CD14-positive monocyte (primary cell): ENCODE data around the gene SERPINB13. TPM values are rescaled to one million over a fixed set of nuclear protein-coding genes. Genes with fewer than 3 reads are reported as not detected.

Experiments
- DNase-seq, 3 donors: peaks; one replicate each; pipeline ENCODE4 v3.0.0-alpha.2; 2011 to 2022
- H2AFZ ChIP-seq: 2 replicates; pipeline ENCODE4 v1.6.0; 2012; ENCODE audit warnings: mild to moderate bottlenecking, low read depth, low read length, inconsistent platforms; ENCODE audit not compliant: insufficient read depth, poor library complexity, severe bottlenecking
- H3K27ac ChIP-seq, 2 donors: 1 replicate in 1 of 2; 2 replicates in 1 of 2; pipeline ENCODE4 v1.5.1; 2012 to 2013; ENCODE audit warnings: low read length in 2 of 2, control low read depth in 1 of 2, inconsistent platforms in 1 of 2, low read depth in 1 of 2, mild to moderate bottlenecking in 1 of 2
- H3K27me3 ChIP-seq, 2 donors: one replicate each; pipeline versions ENCODE4 v1.6.0 to v1.6.1; 2011 to 2013; ENCODE audit warnings: low read length in 2 of 2; ENCODE audit not compliant: control insufficient read depth in 2 of 2, insufficient read depth in 2 of 2
- H3K36me3 ChIP-seq, 2 donors: replicated peaks in 1 of 2; 1 replicate in 1 of 2; 2 replicates in 1 of 2; pipeline versions ENCODE4 v1.5.1 to v1.6.1; 2012 to 2013; ENCODE audit warnings: low read length in 2 of 2, control low read depth in 1 of 2, inconsistent platforms in 1 of 2, mild to moderate bottlenecking in 1 of 2; ENCODE audit not compliant: insufficient read depth in 2 of 2, control insufficient read depth in 1 of 2
- H3K4me1 ChIP-seq, 2 donors: 1 replicate in 1 of 2; 2 replicates in 1 of 2; pipeline versions ENCODE4 v1.5.1 to v1.6.1; 2012 to 2013; ENCODE audit warnings: low read length in 2 of 2, control low read depth in 1 of 2, inconsistent platforms in 1 of 2, mild to moderate bottlenecking in 1 of 2, moderate library complexity in 1 of 2; ENCODE audit not compliant: insufficient read depth in 2 of 2, control insufficient read depth in 1 of 2
- H3K4me2 ChIP-seq: replicated peaks from 2 replicates; pipeline ENCODE3; 2012; ENCODE audit warnings: low read length, moderate library complexity, mild to moderate bottlenecking; ENCODE audit not compliant: poor library complexity, severe bottlenecking; ENCODE audit errors: extremely low read depth
- H3K4me3 ChIP-seq, 3 experiments: fragments of 200-600 bp in 1 of 3; sonication (generic) in 1 of 3; replicated peaks in 1 of 3; 1 replicate in 2 of 3; 2 replicates in 1 of 3; pipeline ENCODE4 v1.5.1; 2011 to 2013; ENCODE audit warnings: low read length in 3 of 3, mild to moderate bottlenecking in 3 of 3, control low read depth in 2 of 3, low read depth in 2 of 3, inconsistent platforms in 1 of 3, moderate library complexity in 1 of 3
- H3K79me2 ChIP-seq: 2 replicates; pipeline ENCODE4 v1.6.0; 2012; ENCODE audit warnings: mild to moderate bottlenecking, control low read depth, inconsistent platforms, low read length, moderate library complexity; ENCODE audit not compliant: insufficient read depth
- H3K9ac ChIP-seq: 2 replicates; pipeline ENCODE4 v1.6.0; 2017; ENCODE audit warnings: low read length, mild to moderate bottlenecking; ENCODE audit not compliant: insufficient read depth, poor library complexity, severe bottlenecking
- H3K9me3 ChIP-seq, 2 donors: replicated peaks in 1 of 2; 1 replicate in 1 of 2; 2 replicates in 1 of 2; pipeline versions ENCODE4 v1.5.1 to v1.6.1; 2012 to 2013; ENCODE audit warnings: low read length in 2 of 2, control low read depth in 1 of 2; ENCODE audit not compliant: control insufficient read depth in 1 of 2, insufficient read depth in 1 of 2
- H4K20me1 ChIP-seq: 2 replicates; pipeline ENCODE4 v1.6.0; 2012; ENCODE audit warnings: mild to moderate bottlenecking, low read length, control low read depth, moderate library complexity; ENCODE audit not compliant: insufficient read depth
- H3K27ac Mint-ChIP-seq, 7 donors: one replicate each; pipeline ENCODE4 v1.8.0; 2020; ENCODE audit warnings: mild to moderate bottlenecking in 7 of 7, mixed read lengths in 7 of 7, moderate library complexity in 6 of 7, inconsistent platforms in 2 of 7
- H3K27me3 Mint-ChIP-seq, 3 donors: one replicate each; pipeline ENCODE4 v1.8.0; 2021 to 2022; ENCODE audit warnings: low read depth in 3 of 3, mild to moderate bottlenecking in 3 of 3, mixed read lengths in 3 of 3, moderate library complexity in 3 of 3, inconsistent platforms in 1 of 3
- H3K36me3 Mint-ChIP-seq, 2 donors: one replicate each; pipeline ENCODE4 v1.8.0; 2020; ENCODE audit warnings: mixed read lengths in 2 of 2, inconsistent platforms in 1 of 2, mild to moderate bottlenecking in 1 of 2
- H3K4me1 Mint-ChIP-seq: one replicate; pipeline ENCODE4 v1.8.0; 2020; ENCODE audit warnings: mild to moderate bottlenecking, mixed read lengths
- H3K4me3 Mint-ChIP-seq, 2 donors: one replicate each; pipeline ENCODE4 v1.8.0; 2020; ENCODE audit warnings: mild to moderate bottlenecking in 2 of 2, mixed read lengths in 2 of 2, moderate library complexity in 1 of 2
- H3K9me3 Mint-ChIP-seq, 7 donors: one replicate each; pipeline ENCODE4 v1.8.0; 2020 to 2022; ENCODE audit warnings: mixed read lengths in 7 of 7, mild to moderate bottlenecking in 6 of 7, moderate library complexity in 6 of 7, inconsistent platforms in 2 of 7
- CTCF ChIP-seq: fragments of 200-600 bp; IDR thresholded peaks from one replicate; pipeline ENCODE4 v1.8.0; 2022; ENCODE audit warnings: antibody characterized with exemption, mild to moderate bottlenecking
- WGBS: methylation state at CpG from one replicate; pipeline ENCODE4 v1.1.5; 2013; ENCODE audit warnings: missing lambda C conversion rate; ENCODE audit not compliant: insufficient coverage; 5-methylcytosine and 5-hydroxymethylcytosine counted together
- intact Hi-C, 2 donors: fragments of 100-400 bp; cut with micrococcal nuclease; formaldehyde crosslinking; loops; one replicate each; pipeline versions ENCODE4 v1.15.0 to v1.15.1; 2023
- polyA plus RNA-seq, 3 donors: library from polyadenylated mRNA; depleted of rRNA in 1 of 3; unstranded in 2 of 3; stranded (reverse) in 1 of 3; fragments of 300-500 nt in 2 of 3; fragments of >200 nt in 1 of 3; fragmentation: Illumina TruSeq in 2 of 3; gene quantifications; 1 replicate in 2 of 3; 2 replicates in 1 of 3; pipeline ENCODE4 v1.2.3, GENCODE V29; 2012 to 2021

Gene SERPINB13
- polyA plus RNA-seq, 3 donors = not detected

GRCh38 chr18:63542069-63542468 is 45.1 kb upstream of the SERPINB13 start, which contains the start of gene SERPINB12:
Gene SERPINB12, plus strand, starts transcription at chr18:63542369. Its CDS starts 13,791 bp downstream, at chr18:63556160.
- H3K9ac ChIP-seq = no peak within 1 kb of the TSS
- H3K79me2 ChIP-seq = no peaks in the 10 kb centered on the region
- no peak for TF ChIP-seq CTCF
- H3K36me3 Mint-ChIP-seq = no peaks in the 10 kb centered on the region
- H3K27me3 Mint-ChIP-seq = peaks cover 3 to 7% (median 4%) of the 10 kb centered on the region in 3 donors
- H3K9me3 Mint-ChIP-seq = no peaks in the 10 kb centered on the region
- no peak within 1 kb of the TSS for H3K4me2 ChIP-seq
- no peaks in the 10 kb centered on the region for H3K4me1 Mint-ChIP-seq
- intact Hi-C loops = no loop called here
- H3K27ac ChIP-seq = no peak within 1 kb of the TSS
- no peak within 1 kb of the TSS for H3K4me3 ChIP-seq
- no peaks in the 10 kb centered on the region for H3K27me3 ChIP-seq
- H3K27ac Mint-ChIP-seq = no peak within 1 kb of the TSS
- H3K36me3 ChIP-seq = no peaks in the 10 kb centered on the region
- no peaks in the 10 kb centered on the region for H3K9me3 ChIP-seq
- no peak within 1 kb of the TSS for H3K4me3 Mint-ChIP-seq
- no peak for DNase-seq
- no peaks in the 10 kb centered on the region for H3K4me1 ChIP-seq
- no peaks in the 10 kb centered on the region for H4K20me1 ChIP-seq
- no CpG with 5 or more reads among the region's 1 CpG for WGBS
- H2AFZ ChIP-seq = no peak within 1 kb of the TSS

- no peaks in the 10 kb centered on the region for H3K4me1 ChIP-seq
- H3K36me3 ChIP-seq = no peaks in the 10 kb centered on the region
- no peak for DNase-seq
- no peaks in the 10 kb centered on the region for H4K20me1 ChIP-seq
- H3K4me2 ChIP-seq = no peak overlapping the region
- no peak overlapping the region for H3K27ac Mint-ChIP-seq
- no peak overlapping the region for H2AFZ ChIP-seq
- no peak for TF ChIP-seq CTCF
- no peak overlapping the region for H3K4me3 Mint-ChIP-seq
- no peaks in the 10 kb centered on the region for H3K9me3 ChIP-seq
- H3K27ac ChIP-seq = no peak overlapping the region
- peaks cover 3 to 7% (median 4%) of the 10 kb centered on the region in 3 donors for H3K27me3 Mint-ChIP-seq
- no peak overlapping the region for H3K9ac ChIP-seq
- no CpG with 5 or more reads among the region's 2 CpGs for WGBS
- no peaks in the 10 kb centered on the region for H3K9me3 Mint-ChIP-seq
- no peak overlapping the region for H3K4me3 ChIP-seq
- H3K27me3 ChIP-seq = no peaks in the 10 kb centered on the region
- H3K4me1 Mint-ChIP-seq = no peaks in the 10 kb centered on the region
- H3K36me3 Mint-ChIP-seq = no peaks in the 10 kb centered on the region
- intact Hi-C loops = no loop called here
- no peaks in the 10 kb centered on the region for H3K79me2 ChIP-seq
These were observed 43.1 kb upstream of the SERPINB13 start for GRCh38 chr18:63544017-63544416.
